HG03565 (cell line): ENCODE measurements around the gene SLC43A2.
"Not testable (repeated sequence)": the region's sequence is repeated elsewhere in the genome, so short reads cannot be mapped to it uniquely, and the experiment has no call there.

ENCODE experiments used
- ATAC-seq: cut with Tn5 transposase; IDR thresholded peaks from one replicate; pipeline ENCODE4 v1.9.1; 2021; ENCODE audit warnings: mild to moderate bottlenecking, moderate library complexity; ENCODE audit not compliant: unreplicated experiment

Gene SLC43A2

DNA sequence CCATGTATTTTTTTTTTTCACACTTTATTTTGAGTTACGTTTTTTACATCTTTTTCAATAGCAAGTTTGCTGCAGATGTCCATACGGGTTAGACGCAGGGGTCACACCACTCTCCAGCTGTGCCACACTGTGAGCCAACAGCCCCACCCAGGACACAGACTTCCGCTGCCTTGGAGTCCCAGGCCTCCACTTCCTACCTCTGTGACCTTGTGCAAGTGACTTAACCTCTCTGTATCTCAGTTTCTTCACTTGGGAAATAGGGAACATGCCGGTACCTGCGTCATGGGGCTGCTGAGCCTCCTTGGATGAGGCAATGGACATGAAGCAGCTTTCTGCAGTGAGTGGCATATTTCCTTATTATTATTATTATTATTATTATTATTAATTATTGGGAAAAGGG, 62.8 kb downstream of the SLC43A2 start:
- ATAC-seq: no peak

DNA sequence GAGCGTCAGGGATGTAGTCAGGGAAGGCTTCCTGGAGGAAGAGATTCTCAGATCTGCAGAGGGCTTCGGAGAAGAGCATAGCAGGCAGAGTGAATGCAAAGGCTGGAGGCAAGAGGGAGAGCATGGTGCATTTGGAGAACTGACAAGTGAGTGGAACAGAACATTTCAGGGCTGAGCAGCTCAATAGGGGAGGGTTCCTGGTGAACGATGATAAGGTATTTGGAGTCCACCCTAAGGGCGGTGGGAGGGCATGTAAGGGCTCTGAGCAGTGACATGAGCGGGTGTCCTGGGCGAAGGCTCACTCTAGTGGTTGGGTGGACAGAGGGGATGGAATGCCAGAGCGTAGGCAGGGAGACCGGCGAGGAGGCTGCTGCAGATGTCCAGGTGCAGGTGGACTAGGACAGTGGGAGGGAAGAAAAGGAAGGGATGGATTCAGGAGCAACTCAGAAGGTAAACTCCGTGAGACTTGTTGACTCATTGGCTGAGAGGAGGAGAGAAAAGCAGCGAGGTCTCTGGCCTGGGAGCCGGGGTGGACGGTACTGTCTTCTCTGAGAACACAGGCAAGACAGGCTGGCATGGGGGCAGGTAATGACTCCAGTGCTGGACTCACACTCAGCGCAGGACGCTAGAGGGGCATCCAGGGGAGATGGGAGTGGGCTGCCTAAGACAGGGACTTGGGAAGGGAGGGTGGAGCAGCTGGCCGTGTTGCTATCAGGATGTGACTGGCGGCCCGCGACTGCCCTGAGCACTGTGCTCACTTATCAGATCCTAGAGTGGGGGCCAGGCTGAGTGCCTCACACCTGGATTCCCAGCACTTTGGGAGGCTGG, 64.6 kb downstream of the SLC43A2 start:
- ATAC-seq: no peak

DNA sequence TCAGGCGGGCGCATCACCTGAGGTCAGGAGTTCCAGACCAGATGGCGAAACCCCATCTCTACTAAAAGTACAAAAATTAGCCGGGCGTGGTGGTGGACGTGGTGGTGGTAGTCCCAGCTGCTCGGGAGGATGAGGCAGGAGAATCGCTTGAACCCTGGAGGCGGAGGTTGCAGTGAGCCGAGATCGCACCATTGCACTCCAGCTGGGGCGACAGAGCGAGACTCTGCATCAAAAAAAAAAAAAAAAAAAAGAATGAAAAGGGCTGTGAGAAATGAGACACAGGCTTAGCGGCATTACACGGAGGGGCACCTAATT, 65.2 kb downstream of the SLC43A2 start:
- not testable (repeated sequence) for ATAC-seq

DNA sequence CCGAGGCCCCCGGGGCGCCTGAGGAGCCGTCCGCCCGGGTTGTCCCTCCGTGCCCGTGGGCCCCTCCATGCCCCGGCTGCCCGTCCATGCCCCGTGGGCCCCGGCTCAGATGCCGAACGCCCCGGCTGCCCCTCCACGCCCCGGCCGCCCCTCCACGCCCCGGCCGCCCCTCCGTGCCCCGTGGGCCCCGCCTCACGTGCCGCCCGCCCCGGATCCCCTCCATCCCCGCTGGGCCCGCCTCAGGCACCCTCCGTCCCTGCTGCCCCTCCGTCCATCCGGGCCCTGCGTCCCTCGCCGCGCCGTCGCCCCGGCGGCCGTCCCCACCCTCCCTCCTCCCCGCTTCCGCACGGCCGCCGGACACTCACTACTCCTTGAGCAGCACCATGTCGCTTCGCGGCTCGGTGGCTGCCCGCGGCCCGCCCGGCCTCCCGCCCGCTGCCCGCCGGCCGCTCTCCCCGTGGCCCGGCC, 66.4 kb downstream of the SLC43A2 start:
- peak; percentile 24 for ATAC-seq

DNA sequence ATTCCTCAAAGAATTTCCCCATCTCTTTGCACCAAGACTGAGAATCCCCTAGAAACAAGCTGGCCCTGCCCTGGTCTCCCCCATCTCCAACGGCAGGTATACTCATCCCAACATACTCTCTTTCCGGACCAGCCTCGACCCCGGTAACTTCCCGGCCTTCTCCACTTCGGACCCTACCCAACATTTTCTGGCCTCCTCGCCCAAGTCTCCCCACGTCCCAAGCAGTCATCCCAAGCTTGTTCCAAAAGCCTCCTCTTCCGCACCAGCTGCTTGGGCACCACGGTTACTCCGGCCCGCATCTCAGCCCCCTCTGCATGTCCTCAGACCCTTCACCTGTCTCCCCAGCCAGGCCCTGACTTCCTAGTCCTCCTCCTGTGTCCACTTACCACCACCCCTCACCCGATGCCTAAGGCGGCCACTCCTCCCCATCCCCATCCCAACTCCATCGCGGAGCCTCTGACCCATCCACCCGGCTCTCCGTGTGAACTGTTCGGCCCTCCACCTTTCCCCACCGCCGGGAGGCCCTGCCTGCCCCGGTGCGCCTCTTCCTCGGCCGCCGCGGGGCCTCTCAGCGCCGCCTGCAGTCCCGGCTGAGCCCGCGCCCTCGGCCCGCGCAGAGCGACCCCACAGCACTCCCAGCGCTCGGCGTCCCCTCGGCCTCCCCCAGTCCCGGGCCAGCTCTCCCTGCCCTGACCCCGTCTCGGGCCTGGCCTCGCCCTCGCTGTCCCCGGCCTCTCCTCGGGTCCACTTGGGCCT, 67.0 kb downstream of the SLC43A2 start:
- no peak for ATAC-seq

DNA sequence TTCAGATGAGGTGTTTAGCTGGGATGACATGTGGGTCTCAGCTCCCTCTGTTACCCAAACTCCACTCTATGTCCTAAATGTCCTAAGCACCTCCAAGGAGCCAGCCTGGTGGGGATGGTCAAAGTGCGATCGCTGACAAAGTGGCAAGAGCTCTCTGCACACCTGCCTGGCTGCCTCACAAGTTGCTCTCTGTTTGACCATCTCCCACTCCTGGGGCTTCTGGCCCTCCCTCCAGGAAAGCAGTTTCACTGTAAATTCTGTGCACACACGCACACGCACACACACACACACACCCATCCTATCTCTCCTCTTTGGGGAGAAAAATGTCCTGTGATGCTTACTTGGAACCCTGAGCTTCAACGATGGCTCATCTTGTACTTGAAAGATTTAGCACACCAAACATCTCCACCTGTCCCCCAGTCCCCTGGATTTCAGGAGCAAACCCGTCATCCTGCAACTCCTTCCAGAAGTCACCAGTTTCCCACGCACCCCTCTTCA, 67.7 kb downstream of the SLC43A2 start:
- ATAC-seq: no peak

DNA sequence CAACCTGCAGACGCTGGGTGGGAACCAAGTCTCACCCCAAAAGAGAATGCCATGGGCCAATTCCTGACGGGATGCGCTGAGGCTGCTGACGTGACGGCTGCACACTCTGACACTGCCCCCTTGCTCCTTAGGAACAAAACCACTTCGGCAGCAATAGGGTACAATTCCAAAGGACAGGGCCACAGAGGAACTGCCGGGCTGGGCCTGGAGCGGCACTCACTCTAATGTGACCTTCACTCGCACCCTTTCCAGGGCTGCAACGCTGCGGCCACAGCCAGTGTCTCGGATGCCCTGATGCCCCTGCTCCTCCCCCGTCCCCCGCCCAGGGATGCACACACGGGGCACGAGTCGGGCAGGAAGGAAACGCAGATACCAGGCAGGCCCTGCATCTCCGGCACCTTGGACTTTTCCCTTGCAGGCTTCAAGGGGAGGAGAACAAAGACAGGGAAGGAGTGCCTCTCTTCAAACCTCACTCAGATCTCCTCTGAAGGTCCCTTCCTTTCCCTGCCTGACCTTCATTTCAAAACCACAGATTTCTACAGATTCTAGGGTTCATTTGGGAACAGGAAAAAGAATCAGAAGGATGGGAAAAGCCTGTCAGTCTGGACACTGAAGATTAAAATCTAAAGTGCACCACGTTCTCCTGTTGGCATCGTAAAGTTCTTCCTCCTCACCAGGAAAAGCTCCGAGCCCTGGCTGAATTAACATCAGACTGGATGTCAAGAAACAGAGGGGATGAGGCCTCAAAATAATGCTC, 68.4 kb downstream of the SLC43A2 start:
- no peak for ATAC-seq

DNA sequence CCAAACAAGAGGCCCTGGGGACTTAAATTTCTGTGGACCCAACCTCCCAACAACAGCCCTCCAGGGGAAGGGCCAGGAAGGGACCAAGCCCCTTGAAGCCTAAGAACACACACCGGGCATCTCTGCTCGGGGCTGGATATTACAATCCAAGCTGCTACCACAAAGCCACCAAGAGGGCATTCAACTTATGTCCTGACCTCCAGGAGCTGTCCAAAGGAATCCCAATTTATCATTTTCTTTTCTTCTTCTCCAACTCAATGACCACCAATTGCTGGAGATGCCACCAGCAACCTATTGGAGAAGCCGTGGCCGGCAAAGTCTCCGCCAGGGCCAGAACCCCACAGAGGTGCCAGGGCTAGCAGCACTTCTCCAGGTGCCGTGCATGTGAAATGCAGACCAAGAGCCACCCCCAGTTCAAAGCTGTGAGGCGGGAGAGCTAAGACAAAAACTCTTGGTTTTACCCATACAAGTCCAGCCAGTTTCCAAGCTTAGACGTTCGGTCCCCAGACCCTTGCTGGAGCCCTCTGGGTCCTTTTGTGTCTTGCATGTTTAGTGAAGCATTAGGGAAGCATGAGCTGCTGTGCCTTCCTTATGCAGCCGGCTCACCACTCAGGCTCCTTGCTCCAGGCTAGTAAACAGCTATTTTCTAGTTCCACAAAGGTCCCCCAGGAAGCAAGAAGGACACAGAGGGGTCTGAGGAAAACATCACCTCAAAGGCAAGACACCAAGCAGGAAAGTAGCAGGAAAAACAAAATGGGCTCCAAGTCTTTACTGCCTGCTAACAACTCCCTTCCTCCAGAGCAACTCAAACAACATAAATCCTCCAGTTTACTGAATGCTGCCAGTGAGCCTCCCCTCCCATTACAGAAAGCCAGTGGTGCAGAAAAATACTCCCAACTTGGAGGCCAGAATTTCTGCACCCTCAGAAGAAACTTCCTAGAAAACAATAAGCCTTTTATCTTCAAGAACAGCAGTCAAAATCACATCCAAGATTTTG, 69.3 kb downstream of the SLC43A2 start:
- ATAC-seq: no peak

DNA sequence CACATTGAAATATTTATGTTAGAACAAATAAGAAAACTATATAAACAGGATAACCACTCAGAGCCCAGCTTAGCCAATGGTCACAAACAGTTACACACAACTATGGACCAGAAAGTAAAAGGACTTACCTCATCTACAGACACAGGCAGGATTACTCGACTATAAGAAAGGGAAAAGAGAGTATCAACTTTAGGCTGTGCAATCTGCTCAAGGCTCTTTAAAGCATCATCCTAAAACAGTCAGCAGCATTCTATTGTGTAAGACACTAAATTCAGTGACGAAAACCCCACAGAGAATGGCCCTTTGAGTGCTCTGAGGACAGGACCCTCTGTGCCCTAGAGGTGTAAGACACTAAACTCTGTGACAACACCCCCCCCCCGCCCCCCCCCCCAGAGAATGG, 70.2 kb downstream of the SLC43A2 start:
- ATAC-seq: no peak

DNA sequence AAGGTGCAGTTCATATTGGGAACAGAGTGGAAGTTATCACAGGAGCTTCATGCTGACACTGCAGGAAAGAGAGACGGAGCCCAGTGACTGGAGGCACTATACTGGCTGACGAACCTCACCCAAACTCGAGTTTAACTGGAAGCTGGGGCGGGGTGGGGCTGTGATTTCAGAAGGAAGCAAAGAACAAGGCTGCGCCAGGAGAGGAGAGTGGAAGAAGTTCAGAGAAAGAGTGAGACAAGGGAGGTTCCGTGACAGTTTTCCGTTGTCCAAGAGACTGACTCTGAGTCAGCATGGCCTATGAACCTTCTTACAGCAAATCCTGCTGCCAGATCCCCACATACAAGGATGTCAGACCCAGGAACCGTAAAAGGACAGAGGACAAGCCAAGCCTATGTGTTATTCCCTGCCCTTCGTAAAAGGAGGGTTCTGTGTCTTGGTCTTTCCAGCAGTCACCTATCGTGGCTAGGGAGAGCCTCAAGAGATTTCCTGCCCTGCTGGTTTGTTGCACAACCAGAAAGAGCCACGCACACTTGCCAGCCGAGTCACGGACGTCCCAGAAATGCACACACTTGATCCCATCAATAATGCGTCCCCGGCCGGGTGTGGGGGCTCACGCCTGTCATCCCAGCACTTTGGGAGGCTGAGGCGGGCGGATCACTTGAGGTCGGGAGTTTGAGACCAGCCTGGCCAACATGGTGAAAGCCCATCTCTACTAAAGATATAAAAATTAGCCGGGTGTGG, 71.1 kb downstream of the SLC43A2 start:
- no peak for ATAC-seq

DNA sequence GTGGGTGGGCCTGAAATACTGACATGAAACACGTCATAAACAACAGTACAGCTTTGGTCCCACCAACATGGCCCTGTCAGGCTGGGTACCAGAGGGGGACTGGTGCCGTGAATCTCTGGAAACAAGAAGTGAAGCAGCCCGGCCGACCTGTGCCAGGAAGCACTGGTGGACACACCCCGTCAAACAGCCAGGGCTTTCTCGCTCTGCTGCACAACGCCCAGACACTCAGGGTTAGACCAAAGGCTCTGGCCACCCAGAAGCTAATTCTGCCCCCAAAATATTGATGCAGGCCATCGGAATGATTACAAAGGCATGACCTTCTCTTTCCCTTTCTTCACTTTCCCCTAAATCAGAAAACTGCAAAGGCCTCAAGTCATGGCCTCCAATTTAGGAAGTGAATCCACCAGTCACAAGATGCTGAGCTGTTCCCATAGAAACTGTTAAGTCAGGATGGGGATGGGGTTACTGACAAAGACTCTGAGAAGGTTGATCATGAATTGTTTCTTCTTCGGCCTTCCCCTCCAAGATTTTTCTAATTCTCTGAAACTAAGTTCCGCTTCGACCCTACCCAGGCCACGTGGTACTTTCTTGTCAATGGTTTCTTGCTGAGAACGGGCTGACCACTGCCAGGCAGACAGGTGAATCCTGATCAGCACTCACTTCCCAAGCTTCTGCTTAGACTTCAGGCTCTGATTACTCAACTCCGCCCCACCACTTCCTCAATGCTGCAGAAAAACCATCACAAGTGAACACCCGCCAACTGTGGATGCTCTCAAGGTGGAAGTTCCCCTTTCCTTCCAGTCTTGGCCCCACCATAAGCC, 72.8 kb downstream of the SLC43A2 start:
- no peak for ATAC-seq

DNA sequence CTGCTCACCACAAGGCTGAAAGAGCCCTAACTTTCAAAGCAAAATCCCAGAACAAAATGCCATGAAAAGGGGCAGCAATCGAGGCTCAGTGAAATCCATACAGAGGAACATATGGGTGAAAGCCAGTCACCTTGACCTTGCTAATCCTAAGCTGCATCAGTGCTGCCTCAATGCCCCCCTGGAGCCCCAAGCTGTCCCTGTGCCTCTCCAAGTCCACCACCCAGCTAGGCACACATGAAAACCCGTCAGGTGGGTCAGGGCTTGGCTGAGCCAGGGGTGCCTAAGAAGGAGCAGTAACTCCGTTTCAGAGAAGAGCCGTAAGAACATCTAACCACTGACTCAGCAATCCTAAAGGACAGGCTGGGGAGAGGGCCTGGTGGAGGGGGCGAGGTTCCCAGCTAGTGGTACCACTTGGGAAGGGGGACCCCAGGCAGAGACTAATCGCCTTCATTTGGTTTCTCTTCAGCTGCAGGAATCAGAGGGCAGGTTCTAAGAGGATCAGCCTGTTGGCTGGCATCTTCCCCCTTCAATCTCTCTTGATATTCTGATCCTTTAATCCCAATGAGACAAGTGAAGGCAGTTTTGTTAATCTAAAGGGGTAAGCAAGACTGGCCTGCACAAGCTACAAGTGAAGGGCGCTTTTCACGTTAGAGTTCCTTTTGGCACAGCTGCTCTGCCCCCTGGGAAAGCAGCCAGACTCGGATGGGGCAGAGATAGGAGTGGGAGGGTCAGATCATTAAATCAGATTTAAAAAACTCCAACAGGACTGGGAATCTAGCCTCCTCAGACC, 73.7 kb downstream of the SLC43A2 start:
- no peak for ATAC-seq

DNA sequence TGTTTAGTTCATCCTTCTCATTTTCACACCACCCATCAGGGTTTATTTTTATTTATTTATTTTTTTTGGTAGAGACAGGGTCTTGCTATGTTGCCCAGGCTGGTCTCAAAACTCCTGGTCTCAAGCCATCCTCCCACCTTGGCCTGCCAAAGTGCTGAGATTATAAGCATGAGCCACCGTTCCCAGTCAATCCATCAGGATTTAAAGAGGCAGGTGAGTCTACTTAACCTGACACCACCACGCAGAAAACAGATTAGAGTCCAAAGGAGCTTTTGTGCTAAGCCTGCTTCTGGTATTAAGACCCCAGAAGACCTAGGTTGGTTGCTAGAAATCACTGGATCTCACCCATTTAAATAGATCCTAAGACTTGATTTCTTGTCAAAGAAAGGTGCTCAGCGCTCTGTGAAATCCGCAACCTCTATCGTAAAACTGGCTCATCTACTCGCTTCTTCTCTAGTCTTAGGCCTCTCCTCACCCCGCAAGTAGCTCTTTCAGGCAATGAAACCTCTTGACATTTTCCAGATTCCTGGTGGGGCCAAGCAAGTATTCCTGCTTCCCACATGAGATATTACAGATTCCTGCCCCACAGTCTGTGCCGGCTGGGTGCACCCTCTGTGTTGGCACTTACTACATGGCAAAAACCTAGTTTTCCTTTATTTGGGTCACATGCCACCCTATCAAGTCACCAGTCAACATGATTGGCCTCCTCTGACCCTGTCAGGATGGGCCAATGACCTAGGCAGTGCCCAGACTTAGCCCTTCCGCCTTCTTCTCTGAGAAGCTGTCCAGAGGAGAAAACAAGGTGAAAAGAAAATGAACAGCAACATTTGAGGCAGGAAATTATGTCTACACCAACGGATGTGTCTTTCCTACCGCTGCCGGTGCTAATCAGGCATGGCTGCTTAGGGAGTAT, 75.0 kb downstream of the SLC43A2 start:
- no peak for ATAC-seq

DNA sequence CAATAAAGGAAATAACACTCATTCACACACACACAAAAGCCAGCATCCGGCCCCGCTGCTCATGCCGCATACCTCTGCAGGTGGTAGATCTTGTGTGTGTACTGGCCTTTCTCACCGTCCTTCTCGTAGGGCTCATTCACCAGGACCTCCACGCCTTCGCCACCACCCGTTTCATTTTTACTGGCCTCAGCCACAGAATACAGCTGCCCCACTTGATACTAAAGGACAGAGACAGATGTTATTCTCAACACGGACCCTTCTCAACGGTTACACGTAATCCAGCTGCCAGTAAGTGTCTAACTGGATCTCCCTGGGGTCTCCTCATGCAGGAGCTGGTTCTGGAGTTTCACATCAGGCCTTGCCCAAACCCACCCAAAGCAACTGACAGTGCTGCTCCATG, 75.7 kb downstream of the SLC43A2 start:
- no peak for ATAC-seq

DNA sequence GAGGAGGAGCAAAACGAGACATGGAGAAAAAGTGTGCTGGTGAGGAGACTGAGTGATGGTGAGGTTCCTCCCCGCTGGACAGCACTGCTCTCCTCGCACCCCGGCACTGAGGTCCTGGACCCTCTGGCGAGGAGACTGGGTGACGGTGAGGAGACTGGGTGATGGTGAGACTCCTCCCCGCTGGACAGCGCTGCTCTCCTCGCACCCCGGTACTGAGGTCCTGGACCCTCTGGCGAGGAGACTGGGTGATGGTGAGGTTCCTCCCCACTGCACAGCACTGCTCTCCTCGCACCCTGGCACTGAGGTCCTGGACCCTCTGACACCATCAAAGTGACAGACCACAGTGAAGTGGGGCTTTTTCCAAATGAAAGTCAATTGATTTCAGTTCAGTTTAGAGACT, 76.9 kb downstream of the SLC43A2 start:
- no peak for ATAC-seq

DNA sequence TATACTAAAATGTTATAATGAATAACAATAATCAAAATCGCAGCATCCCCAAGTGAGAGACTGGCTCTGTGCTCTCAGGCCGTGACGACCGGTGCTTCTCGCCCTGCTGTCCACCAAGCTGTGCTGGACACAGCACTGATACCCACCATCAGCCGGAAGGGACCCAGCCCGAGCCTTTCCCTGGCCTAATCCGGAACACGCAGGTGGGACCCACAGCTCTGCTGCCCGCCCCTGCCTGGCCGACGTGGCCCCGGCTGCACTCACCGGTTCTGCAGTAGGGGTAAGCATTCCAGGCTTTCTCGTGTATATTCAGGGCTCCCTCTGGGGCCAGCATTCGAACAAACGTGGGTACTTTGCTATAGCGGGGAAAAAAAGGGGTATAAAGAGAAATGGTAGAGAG, 80.6 kb downstream of the SLC43A2 start:
- ATAC-seq: no peak
